NCI-H187 (cell line): ENCODE results near the gene ATP2C2.

ENCODE experiments used
- DNase-seq, 2 experiments: peaks; one replicate each; lab custom pipeline; 2025; lab: John Stamatoyannopoulos, UW

The ATP2C2 gene

GRCh38 chr16:84497418-84498222, 129.3 kb downstream of the ATP2C2 start:
- no peak for DNase-seq

- DNase-seq: no peak
Observed at GRCh38 chr16:84498223-84498610, 129.9 kb downstream of the ATP2C2 start.

GRCh38 chr16:84498859-84499620, 130.7 kb downstream of the ATP2C2 start:
- DNase-seq: no peak

- no peak for DNase-seq
Observed at GRCh38 chr16:84499638-84500037, 131.3 kb downstream of the ATP2C2 start.

- DNase-seq: no peak
Observed at GRCh38 chr16:84500531-84500930, 132.2 kb downstream of the ATP2C2 start.

GRCh38 chr16:84501077-84501735, 132.9 kb downstream of the ATP2C2 start:
- no peak for DNase-seq

- no peak for DNase-seq
Observed at GRCh38 chr16:84502075-84502474, 133.7 kb downstream of the ATP2C2 start.

GRCh38 chr16:84502581-84502980, 134.2 kb downstream of the ATP2C2 start:
- DNase-seq: no peak

GRCh38 chr16:84503751-84504395, 135.5 kb downstream of the ATP2C2 start:
- no peak for DNase-seq

GRCh38 chr16:84504420-84505248, 136.3 kb downstream of the ATP2C2 start, which contains the start of gene MEAK7:
Gene MEAK7 (minus strand): TSS chr16:84504659. CDS start chr16:84498086, 6,573 bp downstream.
- peak; percentile 75 to 95 for DNase-seq

GRCh38 chr16:84505249-84506187, 137.2 kb downstream of the ATP2C2 start:
- no peak for DNase-seq

- DNase-seq: no peak
Observed at GRCh38 chr16:84507011-84507982, 139.0 kb downstream of the ATP2C2 start.

GRCh38 chr16:84508502-84508901, 140.2 kb downstream of the ATP2C2 start:
- DNase-seq: no peak

GRCh38 chr16:84509032-84509950, 141.0 kb downstream of the ATP2C2 start:
- DNase-seq: no peak

- peak; percentile 46 to 70 for DNase-seq
Observed at GRCh38 chr16:84511180-84511800, 143.0 kb downstream of the ATP2C2 start.

- DNase-seq: no peak
Observed at GRCh38 chr16:84511831-84512230, 143.5 kb downstream of the ATP2C2 start.

- no peak for DNase-seq
Observed at GRCh38 chr16:84513123-84513522, 144.8 kb downstream of the ATP2C2 start.
